ENCODE data around the gene BLVRA.

BLVRA gene

DNA sequence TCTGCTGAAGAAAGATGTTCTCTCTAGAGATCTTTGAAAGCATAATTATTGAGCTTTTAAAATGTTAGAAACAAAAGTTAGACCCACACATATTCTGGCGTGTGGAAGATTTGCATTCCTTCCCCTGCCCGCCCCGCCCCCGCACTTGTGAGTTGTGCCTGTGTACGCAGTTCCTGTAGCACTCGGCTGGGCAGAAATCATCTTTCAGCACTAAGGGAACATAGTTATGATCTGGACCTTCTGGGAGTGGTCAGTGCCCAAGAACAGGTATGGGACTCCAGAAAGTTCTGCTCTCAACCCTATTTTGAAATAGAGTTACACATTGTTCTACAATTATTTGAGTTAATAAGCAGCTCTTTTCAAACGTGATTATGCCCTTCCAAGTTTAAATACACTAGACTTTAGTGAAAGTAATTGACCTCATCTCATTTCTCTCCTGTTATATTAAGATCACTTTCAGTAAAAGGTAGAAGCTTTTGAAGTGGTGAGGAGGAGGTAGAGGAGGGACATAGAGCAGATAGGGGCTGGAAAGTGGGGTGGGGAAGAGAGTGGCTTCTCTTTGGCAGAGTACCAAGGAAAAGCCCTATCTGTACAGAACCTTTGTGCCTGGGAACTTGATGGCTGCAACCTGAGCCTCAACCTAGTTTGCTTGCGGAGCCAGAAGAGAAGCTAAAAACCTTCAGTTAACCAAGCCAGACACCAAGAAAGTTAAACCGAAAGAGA, 5.7 kb downstream of the BLVRA start:
- H3K36me3 ChIP-seq (ENCODE audit: insufficient read depth, insufficient read length, low read length) = no peaks in the 10 kb centered on the region
- H3K4me3 ChIP-seq (ENCODE audit: insufficient read length, low read depth) = no peak overlapping the region
- peaks cover 7% of the 10 kb centered on the region for H3K4me1 ChIP-seq (ENCODE audit: insufficient read depth, insufficient read length)
- no peak overlapping the region for H3K9ac ChIP-seq (ENCODE audit: insufficient read length, low read depth)
- H3K27me3 ChIP-seq (ENCODE audit: insufficient read depth, insufficient read length) = peaks cover 12% of the 10 kb centered on the region
- TF ChIP-seq SUZ12 (IDR thresholded peaks at IDR 0.05; ENCODE audit: extremely low read depth, insufficient read depth, insufficient read length) (no peak), YY1 (IDR thresholded peaks at IDR 0.05; ENCODE audit: insufficient read depth, insufficient read length) (no peak), ZNF274 (IDR thresholded peaks at IDR 0.05; ENCODE audit: low read depth, low read length) (no peak)
- no peaks in the 10 kb centered on the region for H3K9me3 ChIP-seq (ENCODE audit: insufficient read depth, low read length)
- no peak for DNase-seq (ENCODE audit: low read depth, low spot score)

DNA sequence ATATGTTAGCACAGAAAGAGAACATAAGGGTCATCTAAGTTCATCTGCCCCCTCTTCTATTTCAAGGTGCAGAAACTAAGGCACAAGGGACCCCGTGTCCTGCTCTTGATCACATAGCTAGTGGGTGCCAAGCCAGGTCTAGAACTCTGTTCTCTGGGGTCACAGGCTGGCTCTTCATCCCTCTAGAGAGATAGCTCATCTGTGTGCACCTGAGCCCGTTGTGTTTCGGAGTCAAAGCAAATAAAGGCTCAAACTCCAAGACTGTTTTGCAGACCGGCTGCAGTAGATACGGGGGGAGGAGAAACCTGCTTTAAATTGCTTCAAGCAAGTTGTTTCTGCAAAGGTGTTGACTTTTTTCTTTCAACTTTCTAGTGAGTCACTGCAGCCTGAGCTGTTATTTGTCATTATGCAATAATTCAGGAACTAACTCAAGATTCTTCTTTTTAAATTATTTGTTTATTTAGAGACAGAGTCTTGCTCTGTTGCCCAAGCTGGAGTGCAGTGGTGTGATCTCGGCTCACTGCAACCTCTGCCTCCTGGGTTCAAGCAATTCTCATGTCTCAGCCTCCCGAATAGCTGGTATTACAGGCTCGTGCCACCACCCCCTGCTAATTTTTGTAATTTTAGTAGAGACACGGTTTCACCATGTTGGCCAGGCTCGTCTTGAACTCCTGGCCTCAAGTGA, 6.5 kb downstream of the BLVRA start:
- Histone ChIP-seq H3K9me3 (ENCODE audit: insufficient read depth, low read length) (no peaks in the 10 kb centered on the region), H3K4me1 (ENCODE audit: insufficient read depth, insufficient read length) (peaks cover 7% of the 10 kb centered on the region), H3K27me3 (ENCODE audit: insufficient read depth, insufficient read length) (peaks cover 4% of the 10 kb centered on the region), H3K4me3 (ENCODE audit: insufficient read length, low read depth) (no peak overlapping the region), H3K9ac (ENCODE audit: insufficient read length, low read depth) (no peak overlapping the region), H3K36me3 (ENCODE audit: insufficient read depth, insufficient read length, low read length) (no peaks in the 10 kb centered on the region)
- TF ChIP-seq SUZ12 (IDR thresholded peaks at IDR 0.05; ENCODE audit: extremely low read depth, insufficient read depth, insufficient read length) (no peak), YY1 (IDR thresholded peaks at IDR 0.05; ENCODE audit: insufficient read depth, insufficient read length) (no peak), ZNF274 (IDR thresholded peaks at IDR 0.05; ENCODE audit: low read depth, low read length) (no peak)
- DNase-seq (ENCODE audit: low read depth, low spot score) = no peak

DNA sequence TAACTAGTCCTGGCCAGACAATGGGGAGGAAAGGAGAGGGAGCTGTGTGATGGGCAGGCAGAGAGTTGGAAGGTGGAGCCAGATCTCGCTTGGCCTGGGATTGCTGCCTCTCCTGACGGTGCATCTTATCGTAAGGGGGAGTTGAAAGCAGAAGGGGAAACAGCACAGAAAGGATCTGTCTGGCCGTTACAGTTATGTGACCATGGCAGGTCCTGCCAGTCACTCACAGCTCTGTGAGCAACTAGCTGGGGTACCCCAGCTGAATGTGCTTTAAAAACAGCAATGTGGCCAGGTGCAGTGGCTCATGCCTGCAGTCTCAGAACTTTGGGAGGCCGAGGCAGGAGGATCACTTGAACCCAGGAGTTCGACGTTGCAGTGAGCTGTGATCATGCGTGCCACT, 8.1 kb downstream of the BLVRA start:
- Histone ChIP-seq H3K9ac (ENCODE audit: insufficient read length, low read depth) (no peak overlapping the region), H3K36me3 (ENCODE audit: insufficient read depth, insufficient read length, low read length) (peaks cover 5% of the 10 kb centered on the region), H3K27me3 (ENCODE audit: insufficient read depth, insufficient read length) (no peaks in the 10 kb centered on the region), H3K4me3 (ENCODE audit: insufficient read length, low read depth) (no peak overlapping the region), H3K9me3 (ENCODE audit: insufficient read depth, low read length) (no peaks in the 10 kb centered on the region), H3K4me1 (ENCODE audit: insufficient read depth, insufficient read length) (peaks cover 7% of the 10 kb centered on the region)
- no peak for DNase-seq (ENCODE audit: low read depth, low spot score)
- TF ChIP-seq ZNF274 (IDR thresholded peaks at IDR 0.05; ENCODE audit: low read depth, low read length) (no peak), YY1 (IDR thresholded peaks at IDR 0.05; ENCODE audit: insufficient read depth, insufficient read length) (no peak), SUZ12 (IDR thresholded peaks at IDR 0.05; ENCODE audit: extremely low read depth, insufficient read depth, insufficient read length) (no peak)

DNA sequence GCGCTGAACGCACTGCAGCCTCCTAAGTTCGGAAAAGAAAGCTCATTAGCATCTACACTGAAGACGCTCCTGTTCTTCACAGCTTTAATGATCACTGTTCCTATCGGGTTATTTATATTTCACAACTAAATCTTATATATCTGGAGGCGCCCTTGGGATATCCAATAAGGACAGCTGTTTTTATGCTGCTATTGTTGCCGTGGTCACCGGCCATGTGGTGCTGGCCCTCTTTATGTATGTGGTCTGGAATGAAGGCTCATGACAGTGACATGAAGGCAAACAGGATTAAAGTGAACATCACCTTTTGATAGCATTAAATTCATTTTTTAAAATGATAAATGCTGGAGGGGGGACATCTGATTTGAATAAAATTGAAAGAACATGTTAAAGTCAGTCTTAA, 8.8 kb downstream of the BLVRA start:
- Histone ChIP-seq H3K4me1 (ENCODE audit: insufficient read depth, insufficient read length) (peaks cover 7% of the 10 kb centered on the region), H3K27me3 (ENCODE audit: insufficient read depth, insufficient read length) (no peaks in the 10 kb centered on the region), H3K9me3 (ENCODE audit: insufficient read depth, low read length) (no peaks in the 10 kb centered on the region), H3K9ac (ENCODE audit: insufficient read length, low read depth) (no peak overlapping the region), H3K4me3 (ENCODE audit: insufficient read length, low read depth) (no peak overlapping the region), H3K36me3 (ENCODE audit: insufficient read depth, insufficient read length, low read length) (peaks cover 10% of the 10 kb centered on the region)
- DNase-seq (ENCODE audit: low read depth, low spot score) = no peak
- TF ChIP-seq ZNF274 (IDR thresholded peaks at IDR 0.05; ENCODE audit: low read depth, low read length) (no peak), YY1 (IDR thresholded peaks at IDR 0.05; ENCODE audit: insufficient read depth, insufficient read length) (no peak), SUZ12 (IDR thresholded peaks at IDR 0.05; ENCODE audit: extremely low read depth, insufficient read depth, insufficient read length) (no peak)

DNA sequence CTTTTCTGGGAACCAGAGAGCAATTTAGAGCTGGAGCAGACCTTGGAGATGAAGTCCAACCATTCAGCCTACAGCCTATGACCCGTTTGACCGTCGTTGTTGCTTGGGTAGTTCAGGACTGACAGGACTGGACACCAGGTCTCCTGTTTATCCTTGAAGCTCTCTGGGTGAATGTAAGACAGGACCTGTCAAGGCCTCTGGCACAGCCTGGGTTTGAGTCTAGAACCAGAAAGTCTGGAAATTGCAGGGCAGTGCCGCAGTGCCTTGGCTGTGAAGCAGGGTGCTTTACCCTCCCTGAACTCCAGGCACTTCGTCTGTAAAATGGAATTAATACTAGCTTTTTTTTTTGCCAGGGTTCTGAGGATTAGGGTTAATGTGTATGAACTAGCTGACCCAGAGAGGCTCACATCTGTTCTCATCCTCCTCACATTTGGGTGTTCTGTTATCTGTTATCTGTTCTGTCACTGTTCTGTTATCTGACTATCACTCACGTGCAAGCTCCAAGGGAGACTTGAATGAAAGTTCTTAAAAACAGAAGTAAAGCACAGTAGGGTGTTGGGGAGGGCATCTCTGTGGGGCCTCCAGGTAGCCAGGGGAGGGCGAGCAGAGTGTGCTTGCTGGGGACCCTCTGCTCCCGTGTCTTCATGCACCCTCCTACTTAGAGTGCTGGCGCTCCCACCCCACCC, 9.9 kb downstream of the BLVRA start:
- Histone ChIP-seq H3K36me3 (ENCODE audit: insufficient read depth, insufficient read length, low read length) (peaks cover 10% of the 10 kb centered on the region), H3K27me3 (ENCODE audit: insufficient read depth, insufficient read length) (no peaks in the 10 kb centered on the region), H3K4me1 (ENCODE audit: insufficient read depth, insufficient read length) (peaks cover 7% of the 10 kb centered on the region), H3K9me3 (ENCODE audit: insufficient read depth, low read length) (no peaks in the 10 kb centered on the region), H3K4me3 (ENCODE audit: insufficient read length, low read depth) (no peak overlapping the region), H3K9ac (ENCODE audit: insufficient read length, low read depth) (no peak overlapping the region)
- no peak for TF ChIP-seq SUZ12 (IDR thresholded peaks at IDR 0.05; ENCODE audit: extremely low read depth, insufficient read depth, insufficient read length)
- TF ChIP-seq YY1 (IDR thresholded peaks at IDR 0.05; ENCODE audit: insufficient read depth, insufficient read length) = no peak
- DNase-seq (ENCODE audit: low read depth, low spot score) = no peak

DNA sequence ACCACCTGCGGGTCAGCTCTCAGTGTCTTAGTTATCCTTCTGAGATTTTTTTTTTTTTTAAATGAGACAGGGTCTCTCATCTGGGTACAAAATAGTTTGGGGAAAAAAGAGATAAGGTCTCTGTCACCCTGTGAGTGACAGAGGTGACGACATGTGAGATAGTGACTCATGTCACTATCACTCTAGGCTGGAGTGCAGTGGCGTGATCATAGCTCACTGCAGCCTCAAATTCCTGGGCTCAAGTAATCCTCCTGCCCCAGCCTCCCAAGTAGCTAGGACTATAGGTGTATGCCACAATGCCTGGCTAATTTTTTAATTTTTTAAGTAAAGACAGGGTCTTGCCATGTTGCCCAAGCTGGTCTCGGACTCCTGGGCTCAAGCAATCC, 10.4 kb downstream of the BLVRA start:
- Histone ChIP-seq H3K9me3 (ENCODE audit: insufficient read depth, low read length) (no peaks in the 10 kb centered on the region), H3K4me1 (ENCODE audit: insufficient read depth, insufficient read length) (peaks cover 7% of the 10 kb centered on the region), H3K4me3 (ENCODE audit: insufficient read length, low read depth) (no peak overlapping the region), H3K9ac (ENCODE audit: insufficient read length, low read depth) (no peak overlapping the region), H3K36me3 (ENCODE audit: insufficient read depth, insufficient read length, low read length) (peaks cover 10% of the 10 kb centered on the region), H3K27me3 (ENCODE audit: insufficient read depth, insufficient read length) (no peaks in the 10 kb centered on the region)
- no peak for DNase-seq (ENCODE audit: low read depth, low spot score)
- TF ChIP-seq ZNF274 (IDR thresholded peaks at IDR 0.05; ENCODE audit: low read depth, low read length) = no peak
- TF ChIP-seq YY1 (IDR thresholded peaks at IDR 0.05; ENCODE audit: insufficient read depth, insufficient read length) = no peak
- no peak for TF ChIP-seq SUZ12 (IDR thresholded peaks at IDR 0.05; ENCODE audit: extremely low read depth, insufficient read depth, insufficient read length)

DNA sequence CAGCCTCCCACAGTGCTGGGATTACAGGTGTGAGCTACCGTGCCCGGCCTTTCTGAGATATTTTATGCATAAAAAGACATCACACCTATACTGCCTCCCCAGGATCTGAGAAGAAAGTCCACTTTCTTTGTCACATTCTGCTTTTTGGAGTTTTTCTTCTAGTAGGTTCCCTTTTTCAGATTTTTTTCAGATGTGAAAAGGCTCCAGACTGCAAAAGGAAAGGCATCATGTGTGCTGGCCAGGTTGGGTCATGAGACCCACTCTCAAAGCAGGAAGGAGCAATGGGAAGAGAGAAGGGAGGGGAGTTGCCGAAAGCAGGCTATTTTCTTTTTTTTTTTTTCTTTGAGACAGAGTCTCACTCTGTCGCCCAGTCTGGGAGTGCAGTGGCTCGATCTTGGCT, 10.8 kb downstream of the BLVRA start:
- Histone ChIP-seq H3K4me3 (ENCODE audit: insufficient read length, low read depth) (no peak overlapping the region), H3K27me3 (ENCODE audit: insufficient read depth, insufficient read length) (no peaks in the 10 kb centered on the region), H3K9me3 (ENCODE audit: insufficient read depth, low read length) (no peaks in the 10 kb centered on the region), H3K9ac (ENCODE audit: insufficient read length, low read depth) (no peak overlapping the region), H3K36me3 (ENCODE audit: insufficient read depth, insufficient read length, low read length) (peaks cover 10% of the 10 kb centered on the region), H3K4me1 (ENCODE audit: insufficient read depth, insufficient read length) (peaks cover 6% of the 10 kb centered on the region)
- no peak for TF ChIP-seq YY1 (IDR thresholded peaks at IDR 0.05; ENCODE audit: insufficient read depth, insufficient read length)
- TF ChIP-seq SUZ12 (IDR thresholded peaks at IDR 0.05; ENCODE audit: extremely low read depth, insufficient read depth, insufficient read length) = no peak
- no peak for TF ChIP-seq ZNF274 (IDR thresholded peaks at IDR 0.05; ENCODE audit: low read depth, low read length)
- DNase-seq (ENCODE audit: low read depth, low spot score) = no peak
